GM12878 (cell line): Measurements from ENCODE around the gene DOK1. TPM values are rescaled to one million over a fixed set of nuclear protein-coding genes. Genes with fewer than 3 reads are reported as not detected.

Experiments
- ATAC-seq: fragments of 200-7000 bp; cut with Tn5 transposase; 3 replicates; pipeline ENCODE4 v1.9.1; 2020; ENCODE audit warnings: mild to moderate bottlenecking, moderate library complexity
- BruUV-seq: library from RNA; stranded (reverse); fragments of 400-500 nt; replicated peaks from 2 replicates; lab custom pipeline; 2021; lab: Mats Ljungman, UMichigan
- CTCF ChIA-PET: fragments of 300-600 bp; sonication (Branson Sonifier 250); formaldehyde crosslinking; extraction: SDS; loops from one replicate; lab custom pipeline; 2021; ENCODE audit warnings: inconsistent platforms; lab: Yijun Ruan, JAX
- POLR2A ChIA-PET: fragments of 350-600 bp; formaldehyde crosslinking; extraction: SDS; loops from one replicate; lab custom pipeline; 2021; ENCODE audit warnings: inconsistent platforms; lab: Charles Lee
- RAD21 ChIA-PET: fragments of 300-600 bp; sonication (Branson Sonifier 250); formaldehyde crosslinking; loops from one replicate; lab custom pipeline; 2023; ENCODE audit warnings: antibody characterized with exemption; ENCODE audit not compliant: unreplicated experiment; lab: Charles Lee
- SMC1A ChIA-PET: fragments of 300-600 bp; sonication (Branson Sonifier 250); formaldehyde crosslinking; loops from one replicate; lab custom pipeline; 2023; ENCODE audit not compliant: unreplicated experiment, uncharacterized antibody; lab: Charles Lee
- DNase-seq: peaks from one replicate; pipeline ENCODE4 v3.0.0-alpha.2; 2011; ENCODE audit warnings: low read depth, low spot score
- FAIRE-seq: peaks from 3 replicates; lab custom pipeline; 2011; peaks lifted over from hg19 to GRCh38; lab: Jason Lieb, UNC
- H2AFZ ChIP-seq: 2 replicates; pipeline ENCODE4 v1.6.0; 2011; ENCODE audit warnings: low read depth, low read length, control low read depth; ENCODE audit not compliant: control insufficient read depth
- H3K27ac ChIP-seq: 2 replicates; pipeline ENCODE4 v1.5.1; 2011; ENCODE audit warnings: control low read depth; ENCODE audit not compliant: control insufficient read depth, insufficient read depth
- H3K27me3 ChIP-seq, 2 experiments: replicated peaks in 1 of 2; 2 replicates each; pipeline versions ENCODE4 v1.6.0 to v1.6.1; 2011; ENCODE audit warnings: low read length in 1 of 2; ENCODE audit not compliant: control insufficient read depth in 2 of 2, insufficient read depth in 2 of 2
- H3K36me3 ChIP-seq, 2 experiments: 2 replicates each; pipeline ENCODE4 v1.5.1; 2011; ENCODE audit warnings: low read length in 1 of 2; ENCODE audit not compliant: control insufficient read depth in 2 of 2, insufficient read depth in 2 of 2
- H3K4me1 ChIP-seq: 2 replicates; pipeline ENCODE4 v1.6.1; 2011; ENCODE audit warnings: mild to moderate bottlenecking, low read length, moderate library complexity, mixed read lengths; ENCODE audit not compliant: control insufficient read depth, insufficient read depth
- H3K4me2 ChIP-seq: 2 replicates; pipeline ENCODE4 v1.6.0; 2011; ENCODE audit warnings: control low read depth; ENCODE audit not compliant: control insufficient read depth, insufficient read depth
- H3K4me3 ChIP-seq: fragments of 200-600 bp; sonication (generic); 2 replicates; pipeline ENCODE4 v1.5.1; 2016
- H3K79me2 ChIP-seq: 2 replicates; pipeline ENCODE4 v1.6.0; 2011; ENCODE audit warnings: low read length; ENCODE audit not compliant: control insufficient read depth, insufficient read depth
- H3K9ac ChIP-seq: 2 replicates; pipeline ENCODE4 v1.8.0; 2011; ENCODE audit warnings: low read length, control low read depth, mixed read lengths; ENCODE audit not compliant: control insufficient read depth, insufficient read depth
- H3K9me3 ChIP-seq: replicated peaks from 3 replicates; pipeline ENCODE4 v1.5.1; 2011; ENCODE audit warnings: mild to moderate bottlenecking, low read length; ENCODE audit not compliant: control insufficient read depth, insufficient read depth
- H4K20me1 ChIP-seq: 2 replicates; pipeline ENCODE4 v1.6.0; 2011; ENCODE audit not compliant: control insufficient read depth, insufficient read depth
- NFXL1 ChIP-seq: fragments of 450-650 bp; IDR thresholded peaks from 2 replicates; pipeline ENCODE4 v1.6.1; 2017; ENCODE audit warnings: antibody characterized with exemption, mild to moderate bottlenecking, borderline replicate concordance
- SREBF1 ChIP-seq: IDR thresholded peaks from 2 replicates; pipeline ENCODE4 v1.6.1; 2012; ENCODE audit warnings: mild to moderate bottlenecking, low read length
- ZZZ3 ChIP-seq: IDR thresholded peaks from 2 replicates; pipeline ENCODE4 v1.6.1; 2011; ENCODE audit warnings: low read depth; ENCODE audit not compliant: control insufficient read depth, insufficient read length
- WGBS: methylation state at CpG from one replicate; pipeline ENCODE4 v1.1.6; 2016; ENCODE audit warnings: low lambda C conversion rate; ENCODE audit not compliant: insufficient replicate concordance, insufficient coverage; ENCODE audit errors: missing lambda C conversion rate; 5-methylcytosine and 5-hydroxymethylcytosine counted together
- in situ Hi-C: fragments of 300-500 bp; cut with MboI; formaldehyde crosslinking; loops from 9 replicates; pipeline ENCODE4 v1.14.3; 2018; ENCODE audit warnings: mixed read lengths
- intact Hi-C: fragments of 100-400 bp; cut with micrococcal nuclease; formaldehyde crosslinking; loops from one replicate; pipeline ENCODE4 v1.14.2; 2022; ENCODE audit not compliant: unreplicated experiment
- polyA plus RNA-seq, 11 experiments: library from polyadenylated mRNA; depleted of rRNA in 4 of 11; unstranded in 6 of 11; stranded (reverse) in 5 of 11; fragments of >200 nt; fragmentation: Nextera tagmentation in 4 of 11; fragmentation: Illumina TruSeq in 1 of 11; extraction: Ambion mirVana in 4 of 11; extraction: Trizol in 1 of 11; gene quantifications; 1 replicate in 1 of 11; 2 replicates in 10 of 11; pipeline versions ENCODE4 v1.2.1 to v1.2.3, GENCODE V29; 2011 to 2016; ENCODE audit warnings: inconsistent platforms in 2 of 11, missing spikeins in 2 of 11, low read depth in 1 of 11
- total RNA-seq, 4 experiments: library from RNA; depleted of rRNA in 3 of 4; stranded (reverse); fragments of >200 nt in 3 of 4; fragmentation: Illumina TruSeq in 1 of 4; extraction: Trizol in 1 of 4; gene quantifications; 2 replicates each; pipeline versions ENCODE4 v1.2.1 to v1.2.3, GENCODE V29; 2013 to 2021
- TF ChIP-seq, protein P1 (sequence below): fragments of 450-650 bp; formaldehyde crosslinking; IDR thresholded peaks from 2 replicates; pipeline ENCODE4 v1.4.0; 2020; ENCODE audit warnings: mild to moderate bottlenecking, moderate library complexity
- TF ChIP-seq, protein P2 (sequence below): fragments of 450-650 bp; IDR thresholded peaks from 2 replicates; pipeline ENCODE4 v1.6.1; 2018; ENCODE audit warnings: borderline replicate concordance, mild to moderate bottlenecking; ENCODE audit not compliant: partially characterized antibody

Gene DOK1
- total and polyA plus RNA-seq, 10 of the 15 experiments (the other 5 are each of a cell fraction or from before 2014, with no cell fraction given), result 1.4 to 104 (median 59.7) TPM

DNA sequence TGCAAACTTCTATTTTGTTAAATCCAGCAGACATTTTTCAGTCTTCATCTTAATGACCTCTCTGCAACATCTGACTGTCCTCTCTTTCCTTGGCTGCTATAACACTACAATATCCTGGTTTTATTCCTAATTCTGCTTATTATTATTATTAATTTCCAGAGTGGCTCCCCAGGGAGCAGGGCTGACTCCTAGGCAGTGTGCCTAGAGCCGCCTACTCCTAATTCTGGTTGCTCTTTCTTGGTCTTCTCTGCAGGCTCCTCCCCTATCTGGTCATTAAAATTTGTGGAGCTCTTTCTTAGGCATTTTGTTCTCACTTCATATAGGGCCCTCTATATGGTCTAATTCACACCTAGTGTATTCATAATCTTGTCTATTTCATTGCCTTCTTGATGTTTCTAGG lies 11.5 kb upstream of the DOK1 start:
- Histone ChIP-seq H3K4me2 (no peak overlapping the region), H3K79me2 (peaks cover 12% of the 10 kb centered on the region), H3K9me3 (no peaks in the 10 kb centered on the region), H3K27me3 (no peaks in the 10 kb centered on the region), H3K36me3 (no peaks in the 10 kb centered on the region; a peak in 3 of 4 replicates), H3K9ac (no peak overlapping the region), H4K20me1 (no peaks in the 10 kb centered on the region)
- in situ Hi-C loops, result no loop called here
- DNase-seq, result no peak
- POLR2A ChIA-PET, result interaction anchor here (1.0 to 1.1 kb wide), 2 partner anchors 30 to 37 kb away, joined by 3 read pairs; no protein-coding TSS in a partner anchor
- 96% methylated on average over 1 of the region's 1 CpG for WGBS
- no TSS peak for BruUV-seq
- TF ChIP-seq NFXL1 (no peak), ZZZ3 (no peak), SREBF1 (no peak)
- TF ChIP-seq, protein P1, sequence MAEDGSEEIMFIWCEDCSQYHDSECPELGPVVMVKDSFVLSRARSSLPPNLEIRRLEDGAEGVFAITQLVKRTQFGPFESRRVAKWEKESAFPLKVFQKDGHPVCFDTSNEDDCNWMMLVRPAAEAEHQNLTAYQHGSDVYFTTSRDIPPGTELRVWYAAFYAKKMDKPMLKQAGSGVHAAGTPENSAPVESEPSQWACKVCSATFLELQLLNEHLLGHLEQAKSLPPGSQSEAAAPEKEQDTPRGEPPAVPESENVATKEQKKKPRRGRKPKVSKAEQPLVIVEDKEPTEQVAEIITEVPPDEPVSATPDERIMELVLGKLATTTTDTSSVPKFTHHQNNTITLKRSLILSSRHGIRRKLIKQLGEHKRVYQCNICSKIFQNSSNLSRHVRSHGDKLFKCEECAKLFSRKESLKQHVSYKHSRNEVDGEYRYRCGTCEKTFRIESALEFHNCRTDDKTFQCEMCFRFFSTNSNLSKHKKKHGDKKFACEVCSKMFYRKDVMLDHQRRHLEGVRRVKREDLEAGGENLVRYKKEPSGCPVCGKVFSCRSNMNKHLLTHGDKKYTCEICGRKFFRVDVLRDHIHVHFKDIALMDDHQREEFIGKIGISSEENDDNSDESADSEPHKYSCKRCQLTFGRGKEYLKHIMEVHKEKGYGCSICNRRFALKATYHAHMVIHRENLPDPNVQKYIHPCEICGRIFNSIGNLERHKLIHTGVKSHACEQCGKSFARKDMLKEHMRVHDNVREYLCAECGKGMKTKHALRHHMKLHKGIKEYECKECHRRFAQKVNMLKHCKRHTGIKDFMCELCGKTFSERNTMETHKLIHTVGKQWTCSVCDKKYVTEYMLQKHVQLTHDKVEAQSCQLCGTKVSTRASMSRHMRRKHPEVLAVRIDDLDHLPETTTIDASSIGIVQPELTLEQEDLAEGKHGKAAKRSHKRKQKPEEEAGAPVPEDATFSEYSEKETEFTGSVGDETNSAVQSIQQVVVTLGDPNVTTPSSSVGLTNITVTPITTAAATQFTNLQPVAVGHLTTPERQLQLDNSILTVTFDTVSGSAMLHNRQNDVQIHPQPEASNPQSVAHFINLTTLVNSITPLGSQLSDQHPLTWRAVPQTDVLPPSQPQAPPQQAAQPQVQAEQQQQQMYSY (CRISPR knock-in tag), result no peak
- TF ChIP-seq, protein P2, sequence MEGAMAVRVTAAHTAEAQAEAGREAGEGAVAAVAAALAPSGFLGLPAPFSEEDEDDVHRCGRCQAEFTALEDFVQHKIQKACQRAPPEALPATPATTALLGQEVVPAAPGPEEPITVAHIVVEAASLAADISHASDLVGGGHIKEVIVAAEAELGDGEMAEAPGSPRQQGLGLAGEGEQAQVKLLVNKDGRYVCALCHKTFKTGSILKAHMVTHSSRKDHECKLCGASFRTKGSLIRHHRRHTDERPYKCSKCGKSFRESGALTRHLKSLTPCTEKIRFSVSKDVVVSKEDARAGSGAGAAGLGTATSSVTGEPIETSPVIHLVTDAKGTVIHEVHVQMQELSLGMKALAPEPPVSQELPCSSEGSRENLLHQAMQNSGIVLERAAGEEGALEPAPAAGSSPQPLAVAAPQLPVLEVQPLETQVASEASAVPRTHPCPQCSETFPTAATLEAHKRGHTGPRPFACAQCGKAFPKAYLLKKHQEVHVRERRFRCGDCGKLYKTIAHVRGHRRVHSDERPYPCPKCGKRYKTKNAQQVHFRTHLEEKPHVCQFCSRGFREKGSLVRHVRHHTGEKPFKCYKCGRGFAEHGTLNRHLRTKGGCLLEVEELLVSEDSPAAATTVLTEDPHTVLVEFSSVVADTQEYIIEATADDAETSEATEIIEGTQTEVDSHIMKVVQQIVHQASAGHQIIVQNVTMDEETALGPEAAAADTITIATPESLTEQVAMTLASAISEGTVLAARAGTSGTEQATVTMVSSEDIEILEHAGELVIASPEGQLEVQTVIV, result no peak
- TF ChIP-seq, all 136 proteins: peak for 0
- FAIRE-seq (no peak), ATAC-seq (no peak)
- intact Hi-C loops, result no loop called here
- ChIA-PET RAD21 (interaction anchor here (0.7 to 1.8 kb wide), 4 partner anchors 29 to 607 kb away, joined by 3 to 4 read pairs (median 4); partner anchors contain the start of gene PCGF1), SMC1A (interaction anchor here (1.1 to 5.3 kb wide), 2 partner anchors 12 to 43 kb away, joined by 5 to 60 read pairs; no protein-coding TSS in a partner anchor), CTCF (interaction anchor here (1.3 to 14.3 kb wide), 4 partner anchors 13 to 61 kb away, joined by 3 to 96 read pairs (median 20); partner anchors contain the start of genes AUP1, CCDC142, DQX1 and HTRA2)
- H2AFZ ChIP-seq, result no peak overlapping the region
- H3K4me3 ChIP-seq, result no peak overlapping the region
- no peak overlapping the region for H3K27ac ChIP-seq
- peaks cover 23% of the 10 kb centered on the region for H3K4me1 ChIP-seq
